Osteoblast (primary cell): ENCODE results near the gene UNC13C. TPM values are rescaled to one million over a fixed set of nuclear protein-coding genes. Genes with fewer than 3 reads are reported as not detected.

Source experiments
- DNase-seq: peaks from one replicate; pipeline ENCODE4 v3.0.0; 2011; ENCODE audit warnings: low spot score, mixed read lengths; ENCODE audit not compliant: insufficient read length; ENCODE audit errors: missing footprints
- H2AFZ ChIP-seq: 2 replicates; pipeline ENCODE4 v1.6.0; 2011; ENCODE audit warnings: mild to moderate bottlenecking, low read length
- H3K27ac ChIP-seq: 2 replicates; pipeline ENCODE4 v1.5.1; 2011; ENCODE audit warnings: mild to moderate bottlenecking, low read depth, low read length, moderate library complexity
- H3K27me3 ChIP-seq: 2 replicates; pipeline ENCODE4 v1.6.0; 2012; ENCODE audit warnings: mild to moderate bottlenecking, control low read depth, inconsistent platforms, low read length, moderate library complexity; ENCODE audit not compliant: insufficient read depth
- H3K36me3 ChIP-seq: 2 replicates; pipeline ENCODE4 v1.5.1; 2011; ENCODE audit warnings: mild to moderate bottlenecking, low read length, control low read depth, moderate library complexity; ENCODE audit not compliant: insufficient read depth
- H3K4me1 ChIP-seq: 2 replicates; pipeline ENCODE4 v1.5.1; 2011; ENCODE audit warnings: mild to moderate bottlenecking, low read length, control low read depth, moderate library complexity; ENCODE audit not compliant: insufficient read depth
- H3K4me2 ChIP-seq: 2 replicates; pipeline ENCODE4 v1.6.0; 2011; ENCODE audit warnings: mild to moderate bottlenecking, low read length; ENCODE audit not compliant: insufficient read depth
- H3K4me3 ChIP-seq: fragments of 200-600 bp; sonication (generic); 3 replicates; pipeline ENCODE4 v1.5.1; 2012; ENCODE audit warnings: mild to moderate bottlenecking, low read length, inconsistent platforms; ENCODE audit not compliant: insufficient read depth
- H3K79me2 ChIP-seq: 2 replicates; pipeline ENCODE4 v1.6.0; 2012; ENCODE audit warnings: mild to moderate bottlenecking, low read length, control low read depth, inconsistent platforms; ENCODE audit not compliant: insufficient read depth
- H3K9me3 ChIP-seq: 2 replicates; pipeline ENCODE4 v1.5.1; 2011; ENCODE audit warnings: low read depth, low read length, control low read depth
- H4K20me1 ChIP-seq: 2 replicates; pipeline ENCODE4 v1.6.0; 2012; ENCODE audit warnings: mild to moderate bottlenecking, low read length, control low read depth; ENCODE audit not compliant: insufficient read depth
- CTCF ChIP-seq: IDR thresholded peaks from 2 replicates; pipeline ENCODE4 v1.5.1; 2011; ENCODE audit warnings: mild to moderate bottlenecking, low read depth, low read length, moderate library complexity; ENCODE audit errors: extremely low read depth
- total RNA-seq: library from RNA; depleted of rRNA; stranded (reverse); fragments of >200 nt; gene quantifications from 2 replicates; pipeline ENCODE4 v1.2.3, GENCODE V29; 2012

Gene UNC13C
- total RNA-seq, 1 donor, result not detected

GRCh38 chr15:54109014-54109413, 130.8 kb downstream of the UNC13C start:
- Histone ChIP-seq H3K4me1 (no peaks in the 10 kb centered on the region), H3K27me3 (no peaks in the 10 kb centered on the region), H3K27ac (no peak overlapping the region), H3K9me3 (no peaks in the 10 kb centered on the region), H2AFZ (no peak overlapping the region), H3K4me2 (no peak overlapping the region), H3K79me2 (no peaks in the 10 kb centered on the region), H4K20me1 (no peaks in the 10 kb centered on the region), H3K4me3 (no peak overlapping the region), H3K36me3 (no peaks in the 10 kb centered on the region)
- no peak for TF ChIP-seq CTCF
- no peak for DNase-seq

GRCh38 chr15:54119051-54119450, 140.8 kb downstream of the UNC13C start:
- no peak for TF ChIP-seq CTCF
- H3K4me3 ChIP-seq, result no peak overlapping the region
- no peak overlapping the region for H3K27ac ChIP-seq
- no peak for DNase-seq
- peaks cover 2% of the 10 kb centered on the region for H3K9me3 ChIP-seq
- H4K20me1 ChIP-seq, result no peaks in the 10 kb centered on the region
- H3K27me3 ChIP-seq, result no peaks in the 10 kb centered on the region
- H3K36me3 ChIP-seq, result no peaks in the 10 kb centered on the region
- H3K4me1 ChIP-seq, result no peaks in the 10 kb centered on the region
- H3K79me2 ChIP-seq, result no peaks in the 10 kb centered on the region
- no peak overlapping the region for H2AFZ ChIP-seq
- H3K4me2 ChIP-seq, result no peak overlapping the region

GRCh38 chr15:54120949-54121463, 142.8 kb downstream of the UNC13C start:
- Histone ChIP-seq H3K36me3 (no peaks in the 10 kb centered on the region), H3K4me1 (no peaks in the 10 kb centered on the region), H3K9me3 (peaks cover 2% of the 10 kb centered on the region), H3K4me2 (no peak overlapping the region), H3K27me3 (no peaks in the 10 kb centered on the region), H3K27ac (no peak overlapping the region), H3K79me2 (no peaks in the 10 kb centered on the region), H4K20me1 (no peaks in the 10 kb centered on the region), H2AFZ (no peak overlapping the region), H3K4me3 (no peak overlapping the region)
- TF ChIP-seq CTCF, result no peak
- no peak for DNase-seq

- Histone ChIP-seq H3K27ac (no peak overlapping the region), H3K4me1 (no peaks in the 10 kb centered on the region), H4K20me1 (no peaks in the 10 kb centered on the region), H3K4me2 (no peak overlapping the region), H3K36me3 (no peaks in the 10 kb centered on the region), H2AFZ (no peak overlapping the region), H3K79me2 (no peaks in the 10 kb centered on the region), H3K27me3 (no peaks in the 10 kb centered on the region), H3K9me3 (no peaks in the 10 kb centered on the region), H3K4me3 (no peak overlapping the region)
- DNase-seq, result no peak
- no peak for TF ChIP-seq CTCF
Measured at GRCh38 chr15:54127574-54127973, 149.3 kb downstream of the UNC13C start.
